ENCODE data around the gene CEP290.

CEP290 gene

DNA sequence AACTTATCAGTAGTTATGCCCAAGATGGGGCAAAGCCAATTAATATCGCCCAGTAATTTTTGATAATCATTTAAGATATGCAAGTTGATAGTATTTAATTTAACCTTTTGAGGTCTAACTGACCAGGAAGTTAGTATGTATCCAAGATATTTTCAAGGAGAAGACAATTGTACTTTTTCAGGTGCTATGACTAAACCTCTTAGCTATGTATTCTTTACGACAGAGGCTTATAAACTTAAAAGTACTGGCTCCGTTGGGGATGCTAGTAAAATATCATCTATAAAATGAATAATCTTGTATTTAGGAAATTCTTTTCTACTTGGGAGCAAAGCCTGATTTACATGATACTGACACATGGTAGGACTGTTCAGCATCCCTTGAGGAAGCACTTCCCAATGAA lies 40.5 kb upstream of the CEP290 start:
- H3K4me3 ChIP-seq (replicated peaks in 1 of 2; ENCODE audit: low read depth in 2 of 2, low read length in 2 of 2) = no peak overlapping the region
- no peak for DNase-seq (ENCODE audit: low read depth in 2 of 2)
- TF ChIP-seq, protein P1, sequence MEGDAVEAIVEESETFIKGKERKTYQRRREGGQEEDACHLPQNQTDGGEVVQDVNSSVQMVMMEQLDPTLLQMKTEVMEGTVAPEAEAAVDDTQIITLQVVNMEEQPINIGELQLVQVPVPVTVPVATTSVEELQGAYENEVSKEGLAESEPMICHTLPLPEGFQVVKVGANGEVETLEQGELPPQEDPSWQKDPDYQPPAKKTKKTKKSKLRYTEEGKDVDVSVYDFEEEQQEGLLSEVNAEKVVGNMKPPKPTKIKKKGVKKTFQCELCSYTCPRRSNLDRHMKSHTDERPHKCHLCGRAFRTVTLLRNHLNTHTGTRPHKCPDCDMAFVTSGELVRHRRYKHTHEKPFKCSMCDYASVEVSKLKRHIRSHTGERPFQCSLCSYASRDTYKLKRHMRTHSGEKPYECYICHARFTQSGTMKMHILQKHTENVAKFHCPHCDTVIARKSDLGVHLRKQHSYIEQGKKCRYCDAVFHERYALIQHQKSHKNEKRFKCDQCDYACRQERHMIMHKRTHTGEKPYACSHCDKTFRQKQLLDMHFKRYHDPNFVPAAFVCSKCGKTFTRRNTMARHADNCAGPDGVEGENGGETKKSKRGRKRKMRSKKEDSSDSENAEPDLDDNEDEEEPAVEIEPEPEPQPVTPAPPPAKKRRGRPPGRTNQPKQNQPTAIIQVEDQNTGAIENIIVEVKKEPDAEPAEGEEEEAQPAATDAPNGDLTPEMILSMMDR (IDR thresholded peaks at IDR 0.05; ENCODE audit: low read depth, low read length) = no peak

DNA sequence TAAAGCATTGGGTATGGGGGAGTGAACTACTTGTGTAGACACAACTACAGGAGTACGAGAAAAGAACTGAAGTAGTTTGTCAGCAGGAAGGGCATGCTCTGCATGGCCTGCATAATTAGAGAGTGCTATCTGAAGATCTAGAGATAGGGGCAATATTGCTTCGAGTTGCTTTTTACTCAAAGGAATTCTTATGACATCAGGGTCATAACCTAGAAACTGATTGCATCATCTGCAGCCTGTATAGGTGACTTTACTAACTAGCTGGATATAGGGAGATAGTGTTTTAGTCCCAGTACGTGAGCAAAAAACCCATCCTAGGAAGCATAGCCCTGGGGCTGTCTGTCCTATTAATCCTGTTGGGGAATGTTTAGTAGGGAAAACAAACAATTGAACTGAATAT lies 40.0 kb upstream of the CEP290 start:
- no peak overlapping the region for H3K4me3 ChIP-seq (replicated peaks in 1 of 2; ENCODE audit: low read depth in 2 of 2, low read length in 2 of 2)
- TF ChIP-seq, protein P1 (IDR thresholded peaks at IDR 0.05; ENCODE audit: low read depth, low read length) = no peak
- DNase-seq (ENCODE audit: low read depth in 2 of 2) = no peak

DNA sequence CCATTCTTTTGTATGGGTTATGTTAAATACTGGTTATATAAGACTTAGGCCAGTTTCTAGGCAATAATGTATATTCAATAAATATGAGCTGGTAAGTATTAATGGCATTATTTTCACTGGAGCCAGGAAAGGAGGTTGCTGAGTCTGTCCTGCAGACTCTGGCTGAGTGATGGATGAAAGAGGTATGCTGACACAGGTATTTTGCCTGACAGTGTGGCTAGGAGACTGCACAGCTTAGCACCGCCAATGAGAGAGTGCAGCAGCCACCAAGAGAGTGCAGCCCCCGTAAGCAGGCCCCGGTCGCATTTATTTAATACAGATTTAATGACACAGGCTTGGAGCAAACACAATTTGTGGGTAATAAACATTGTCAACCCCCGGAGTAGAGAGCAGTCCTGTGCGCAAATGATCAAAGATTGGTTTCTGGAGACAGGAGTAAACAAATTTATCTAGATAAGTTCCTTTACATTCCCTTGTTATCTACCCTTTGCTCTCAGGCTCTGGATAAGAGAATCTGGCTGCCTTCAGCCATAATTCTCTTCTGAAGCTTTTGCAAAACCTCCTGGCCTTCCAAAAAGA lies 37.6 kb upstream of the CEP290 start:
- no peak overlapping the region for H3K4me3 ChIP-seq (replicated peaks in 1 of 2; ENCODE audit: low read depth in 2 of 2, low read length in 2 of 2)
- TF ChIP-seq, protein P1 (IDR thresholded peaks at IDR 0.05; ENCODE audit: low read depth, low read length) = no peak
- DNase-seq (ENCODE audit: low read depth in 2 of 2) = no peak

DNA sequence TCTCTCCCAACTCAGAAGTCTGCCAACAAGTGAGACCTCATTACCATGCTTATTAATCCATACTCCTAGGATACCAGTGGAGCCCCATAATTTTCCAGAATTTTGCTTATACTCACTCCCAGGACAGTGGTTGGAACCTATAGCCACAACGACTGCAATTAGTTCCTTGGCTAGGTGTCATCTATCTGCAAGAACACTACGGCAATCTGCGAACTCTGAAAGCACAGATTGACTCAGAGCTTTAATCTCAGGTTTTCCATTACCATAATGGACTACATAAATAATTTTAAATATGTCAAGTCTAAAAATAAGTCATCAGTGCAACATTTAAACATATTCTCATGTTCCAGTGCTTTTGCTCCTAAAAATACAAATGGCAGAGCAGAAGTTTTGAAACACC lies 33.7 kb upstream of the CEP290 start:
- H3K4me3 ChIP-seq (replicated peaks in 1 of 2; ENCODE audit: low read depth in 2 of 2, low read length in 2 of 2) = no peak overlapping the region
- TF ChIP-seq, protein P1 (IDR thresholded peaks at IDR 0.05; ENCODE audit: low read depth, low read length) = no peak
- DNase-seq (ENCODE audit: low read depth in 2 of 2) = no peak

DNA sequence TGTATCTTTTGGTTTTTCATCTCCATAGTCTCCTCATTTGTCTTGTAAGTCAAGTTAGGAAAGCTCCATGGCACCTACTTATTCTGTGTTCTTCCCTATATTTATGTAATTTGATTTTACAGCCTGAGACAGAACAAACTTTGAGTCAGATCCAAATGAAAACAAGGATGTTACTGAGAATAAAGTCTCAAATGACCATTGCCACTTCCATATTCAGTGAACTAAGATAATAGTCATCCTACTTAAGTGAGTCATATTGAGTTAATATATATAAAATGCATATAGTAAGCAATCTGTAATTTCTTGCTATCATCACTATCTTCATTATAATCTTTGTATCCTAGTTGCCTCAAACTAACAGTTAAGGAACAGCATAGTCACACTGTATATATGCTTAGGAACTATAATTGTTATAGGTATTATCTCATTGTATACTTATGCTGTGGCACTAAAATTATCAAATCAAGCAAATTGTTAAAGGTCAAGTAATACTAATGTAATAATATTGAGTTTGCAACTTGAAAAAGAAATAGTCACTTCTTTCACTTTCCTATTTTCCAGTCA lies 31.0 kb upstream of the CEP290 start:
- DNase-seq (ENCODE audit: low read depth in 2 of 2) = peak in 1 of 2 donors; percentile 52
- H3K4me3 ChIP-seq (replicated peaks in 1 of 2; ENCODE audit: low read depth in 2 of 2, low read length in 2 of 2) = no peak overlapping the region
- TF ChIP-seq, protein P1 (IDR thresholded peaks at IDR 0.05; ENCODE audit: low read depth, low read length) = no peak

DNA sequence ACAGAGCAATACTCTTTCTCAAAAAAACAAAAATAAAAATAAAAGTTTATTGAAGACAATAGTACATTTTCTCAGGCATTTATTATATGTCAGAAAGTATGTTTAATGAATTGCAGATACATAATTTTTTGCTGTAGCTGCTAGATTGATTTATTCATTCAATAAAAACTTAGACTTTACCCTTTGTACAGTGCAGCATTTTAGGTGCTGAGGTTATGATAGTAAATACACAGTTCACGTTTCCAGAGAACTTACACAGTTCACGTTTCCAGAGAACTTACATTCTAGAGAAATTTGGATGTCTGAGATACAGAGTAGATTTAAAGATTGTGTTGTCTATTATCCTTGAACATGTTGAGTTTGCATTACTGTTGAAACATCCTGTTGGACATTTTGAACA lies 25.5 kb upstream of the CEP290 start:
- no peak overlapping the region for H3K4me3 ChIP-seq (replicated peaks in 1 of 2; ENCODE audit: low read depth in 2 of 2, low read length in 2 of 2)
- no peak for DNase-seq (ENCODE audit: low read depth in 2 of 2)
- TF ChIP-seq, protein P1 (IDR thresholded peaks at IDR 0.05; ENCODE audit: low read depth, low read length) = no peak

DNA sequence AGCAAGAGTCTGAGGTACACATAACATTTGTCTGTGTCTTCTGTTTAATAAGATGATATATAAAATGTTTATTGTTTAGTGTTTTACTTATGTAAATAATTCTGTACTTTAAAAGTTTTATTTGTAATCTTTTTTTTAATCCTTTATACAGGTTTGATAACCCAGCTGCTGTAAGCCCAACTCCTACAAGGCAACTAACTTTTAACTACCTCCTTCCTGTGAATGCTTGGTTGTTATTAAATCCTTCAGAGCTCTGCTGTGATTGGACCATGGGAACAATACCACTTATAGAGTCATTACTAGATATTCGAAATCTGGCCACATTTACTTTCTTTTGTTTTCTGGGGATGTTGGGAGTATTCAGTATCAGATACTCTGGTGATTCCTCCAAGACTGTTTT lies 24.3 kb upstream of the CEP290 start:
- no peak for DNase-seq (ENCODE audit: low read depth in 2 of 2)
- TF ChIP-seq, protein P1 (IDR thresholded peaks at IDR 0.05; ENCODE audit: low read depth, low read length) = no peak
- H3K4me3 ChIP-seq (replicated peaks in 1 of 2; ENCODE audit: low read depth in 2 of 2, low read length in 2 of 2) = no peak overlapping the region

Measured in cardiac fibroblast (primary cell).